Mesothelial cell of epicardium (in vitro differentiated cells): ENCODE data around the gene AUNIP. TPM values are rescaled to one million over a fixed set of nuclear protein-coding genes. Genes with fewer than 3 reads are reported as not detected.

Experiments
- DNase-seq, 2 experiments: peaks; one replicate each; pipeline ENCODE4 v3.0.0; 2021; ENCODE audit warnings: low spot score in 2 of 2; ENCODE audit not compliant: unreplicated experiment in 2 of 2
- H3K27ac Mint-ChIP-seq: 2 replicates; pipeline ENCODE4 v1.8.0; 2021; ENCODE audit warnings: mixed read lengths
- H3K27me3 Mint-ChIP-seq: 2 replicates; pipeline ENCODE4 v1.8.0; 2021; ENCODE audit warnings: low read depth, mixed read lengths
- H3K36me3 Mint-ChIP-seq: 2 replicates; pipeline ENCODE4 v1.8.0; 2021; ENCODE audit warnings: mixed read lengths
- H3K4me1 Mint-ChIP-seq: 2 replicates; pipeline ENCODE4 v1.8.0; 2021; ENCODE audit warnings: mixed read lengths
- H3K4me3 Mint-ChIP-seq: 2 replicates; pipeline ENCODE4 v1.8.0; 2021; ENCODE audit warnings: mild to moderate bottlenecking, moderate library complexity, mixed read lengths
- H3K9me3 Mint-ChIP-seq: 2 replicates; pipeline ENCODE4 v1.8.0; 2021; ENCODE audit warnings: mixed read lengths
- total RNA-seq: library from RNA; stranded (reverse); gene quantifications from 3 replicates; pipeline ENCODE4 v1.2.1, GENCODE V29; 2021
- TF ChIP-seq, protein P1 (sequence below): fragments of 200-600 bp; sonication (generic); IDR thresholded peaks from one replicate; pipeline ENCODE4 v1.5.0; 2021; ENCODE audit warnings: antibody characterized with exemption; ENCODE audit not compliant: unreplicated experiment

Gene AUNIP
- total RNA-seq, 1 donor from 2014 or later: 2.7 TPM

DNA sequence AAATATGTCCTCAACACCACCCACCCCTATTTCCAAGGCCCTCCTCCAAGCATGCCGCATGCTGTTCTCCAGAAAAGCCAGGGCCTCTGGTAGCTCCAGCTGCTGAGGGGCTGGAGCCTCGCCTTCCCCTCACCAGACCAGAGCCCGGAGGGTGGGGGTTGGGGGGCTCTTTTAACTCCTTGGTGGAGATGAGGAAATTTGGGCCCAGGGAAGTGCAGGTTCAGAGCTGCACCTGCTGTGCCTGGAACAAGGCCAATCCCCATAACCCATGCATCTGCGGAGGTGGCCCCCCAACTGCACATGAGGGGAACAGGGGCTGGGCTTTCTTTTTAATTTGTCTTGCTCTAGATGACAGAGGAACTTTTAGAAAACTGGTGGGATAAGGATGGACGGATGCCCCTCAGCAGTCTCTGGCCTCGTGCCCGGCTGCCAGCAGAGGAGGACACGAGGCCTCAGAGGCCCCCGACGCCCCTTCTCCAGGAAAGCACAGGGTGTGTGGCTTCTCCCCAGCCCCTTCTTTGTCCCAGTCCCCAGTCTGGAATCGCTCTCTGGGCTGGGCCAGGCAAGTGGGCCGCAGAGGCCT is 59.8 kb downstream of the AUNIP start:
- Mint-ChIP-seq H3K9me3 (no peaks in the 10 kb centered on the region), H3K36me3 (no peaks in the 10 kb centered on the region), H3K27ac (peak overlapping the region; percentile 50), H3K4me3 (peak overlapping the region; percentile 65), H3K27me3 (peaks cover 8% of the 10 kb centered on the region), H3K4me1 (peaks cover 25% of the 10 kb centered on the region)
- TF ChIP-seq, protein P1, sequence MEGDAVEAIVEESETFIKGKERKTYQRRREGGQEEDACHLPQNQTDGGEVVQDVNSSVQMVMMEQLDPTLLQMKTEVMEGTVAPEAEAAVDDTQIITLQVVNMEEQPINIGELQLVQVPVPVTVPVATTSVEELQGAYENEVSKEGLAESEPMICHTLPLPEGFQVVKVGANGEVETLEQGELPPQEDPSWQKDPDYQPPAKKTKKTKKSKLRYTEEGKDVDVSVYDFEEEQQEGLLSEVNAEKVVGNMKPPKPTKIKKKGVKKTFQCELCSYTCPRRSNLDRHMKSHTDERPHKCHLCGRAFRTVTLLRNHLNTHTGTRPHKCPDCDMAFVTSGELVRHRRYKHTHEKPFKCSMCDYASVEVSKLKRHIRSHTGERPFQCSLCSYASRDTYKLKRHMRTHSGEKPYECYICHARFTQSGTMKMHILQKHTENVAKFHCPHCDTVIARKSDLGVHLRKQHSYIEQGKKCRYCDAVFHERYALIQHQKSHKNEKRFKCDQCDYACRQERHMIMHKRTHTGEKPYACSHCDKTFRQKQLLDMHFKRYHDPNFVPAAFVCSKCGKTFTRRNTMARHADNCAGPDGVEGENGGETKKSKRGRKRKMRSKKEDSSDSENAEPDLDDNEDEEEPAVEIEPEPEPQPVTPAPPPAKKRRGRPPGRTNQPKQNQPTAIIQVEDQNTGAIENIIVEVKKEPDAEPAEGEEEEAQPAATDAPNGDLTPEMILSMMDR: no peak
- no peak for DNase-seq

DNA sequence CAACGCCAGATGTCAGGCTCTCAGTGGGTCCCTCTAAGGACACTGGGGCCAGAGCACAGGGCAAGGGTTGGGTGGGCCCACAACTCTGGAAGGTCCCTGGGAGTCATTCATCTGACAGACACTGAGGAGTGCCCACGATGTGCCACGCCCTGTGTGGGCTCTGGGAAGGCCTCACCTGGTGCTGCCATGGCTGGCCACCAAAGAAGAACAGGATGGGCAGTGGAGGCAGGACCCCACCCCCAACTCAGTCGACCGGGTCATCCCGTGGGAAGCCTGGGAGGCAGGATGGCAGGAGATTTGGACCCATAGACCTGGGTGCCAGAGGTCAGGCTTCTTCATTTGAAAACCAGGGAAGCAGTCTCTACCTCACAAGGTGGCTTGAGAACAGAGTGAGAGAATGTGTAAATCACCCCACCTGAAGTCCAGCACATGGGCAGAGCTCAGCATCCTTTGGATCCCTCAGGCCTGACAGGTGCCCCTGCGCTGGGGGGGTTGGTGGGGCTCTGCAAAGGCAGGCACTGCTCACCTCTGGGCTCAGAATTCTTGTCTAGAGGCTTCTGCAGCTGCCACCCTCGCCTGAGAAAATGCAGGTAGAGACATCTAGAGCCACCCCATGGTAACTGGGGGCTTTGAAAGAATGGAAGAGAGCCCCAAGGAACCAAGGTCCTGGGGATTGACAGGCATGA is 60.4 kb downstream of the AUNIP start:
- peaks cover 8% of the 10 kb centered on the region for H3K27me3 Mint-ChIP-seq
- TF ChIP-seq, protein P1: no peak
- peak overlapping the region; percentile 65 for H3K4me3 Mint-ChIP-seq
- no peak for DNase-seq
- H3K9me3 Mint-ChIP-seq: no peaks in the 10 kb centered on the region
- no peaks in the 10 kb centered on the region for H3K36me3 Mint-ChIP-seq
- no peak overlapping the region for H3K27ac Mint-ChIP-seq
- peaks cover 25% of the 10 kb centered on the region for H3K4me1 Mint-ChIP-seq

DNA sequence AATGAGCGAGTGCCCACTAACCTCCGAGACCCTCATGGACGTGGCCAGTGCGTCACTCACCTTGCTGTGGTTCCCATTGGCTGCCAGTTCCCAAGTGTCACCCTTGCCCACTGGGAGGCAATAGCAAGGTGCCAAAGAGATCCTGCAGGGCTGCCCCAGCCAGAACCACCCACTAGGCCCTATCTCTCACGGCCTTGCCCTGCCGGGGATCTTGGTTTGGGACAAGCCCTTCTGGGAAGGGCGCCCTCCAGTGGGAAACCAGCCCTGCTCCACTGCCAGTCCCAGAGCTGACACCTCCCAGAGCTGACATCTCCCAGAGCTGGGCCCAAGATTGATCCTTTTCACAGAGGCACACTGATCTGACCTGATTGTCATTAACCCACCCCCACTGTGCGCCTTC is 61.3 kb downstream of the AUNIP start:
- no peaks in the 10 kb centered on the region for H3K9me3 Mint-ChIP-seq
- no peak for DNase-seq
- H3K27ac Mint-ChIP-seq: no peak overlapping the region
- H3K36me3 Mint-ChIP-seq: no peaks in the 10 kb centered on the region
- H3K4me3 Mint-ChIP-seq: no peak overlapping the region
- peaks cover 23% of the 10 kb centered on the region for H3K4me1 Mint-ChIP-seq
- H3K27me3 Mint-ChIP-seq: peaks cover 8% of the 10 kb centered on the region
- TF ChIP-seq, protein P1: peak; percentile 15

DNA sequence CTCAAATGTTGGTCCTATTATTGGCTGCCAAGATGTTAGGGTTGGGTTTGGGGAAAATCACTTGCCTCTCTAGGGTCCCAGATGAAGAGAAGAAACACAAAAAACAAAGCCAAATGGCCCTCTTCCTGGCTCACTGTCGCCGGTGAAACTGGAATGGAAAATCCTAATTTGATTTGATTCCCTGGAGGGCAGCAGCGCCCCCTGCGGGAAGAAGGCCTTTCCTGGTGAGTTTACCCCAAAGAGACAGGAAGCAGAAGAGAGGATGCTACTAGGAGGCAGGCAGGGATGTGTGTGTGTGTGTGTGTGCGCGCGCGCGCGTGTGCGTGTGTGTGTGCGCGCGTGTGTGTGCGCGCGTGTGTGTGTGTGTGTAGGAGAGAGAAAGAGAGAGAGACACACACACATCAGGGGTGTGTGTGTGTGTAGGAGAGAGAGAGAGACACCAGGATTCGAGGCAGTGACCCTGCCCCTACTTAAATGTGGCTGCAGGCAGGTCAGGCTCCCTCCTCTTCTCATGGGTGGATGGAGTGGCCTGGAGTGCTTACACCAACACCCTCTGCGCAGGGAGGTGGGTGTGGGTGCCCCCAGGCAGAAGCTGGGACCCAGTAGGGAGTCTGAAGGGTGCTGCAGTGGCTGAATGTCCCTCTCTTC is 62.3 kb downstream of the AUNIP start:
- no peaks in the 10 kb centered on the region for H3K36me3 Mint-ChIP-seq
- H3K4me3 Mint-ChIP-seq: no peak overlapping the region
- peak; percentile 72 to 90 for DNase-seq
- H3K27ac Mint-ChIP-seq: no peak overlapping the region
- H3K9me3 Mint-ChIP-seq: no peaks in the 10 kb centered on the region
- H3K4me1 Mint-ChIP-seq: peaks cover 21% of the 10 kb centered on the region
- peaks cover 11% of the 10 kb centered on the region for H3K27me3 Mint-ChIP-seq
- TF ChIP-seq, protein P1: peak; percentile 70

DNA sequence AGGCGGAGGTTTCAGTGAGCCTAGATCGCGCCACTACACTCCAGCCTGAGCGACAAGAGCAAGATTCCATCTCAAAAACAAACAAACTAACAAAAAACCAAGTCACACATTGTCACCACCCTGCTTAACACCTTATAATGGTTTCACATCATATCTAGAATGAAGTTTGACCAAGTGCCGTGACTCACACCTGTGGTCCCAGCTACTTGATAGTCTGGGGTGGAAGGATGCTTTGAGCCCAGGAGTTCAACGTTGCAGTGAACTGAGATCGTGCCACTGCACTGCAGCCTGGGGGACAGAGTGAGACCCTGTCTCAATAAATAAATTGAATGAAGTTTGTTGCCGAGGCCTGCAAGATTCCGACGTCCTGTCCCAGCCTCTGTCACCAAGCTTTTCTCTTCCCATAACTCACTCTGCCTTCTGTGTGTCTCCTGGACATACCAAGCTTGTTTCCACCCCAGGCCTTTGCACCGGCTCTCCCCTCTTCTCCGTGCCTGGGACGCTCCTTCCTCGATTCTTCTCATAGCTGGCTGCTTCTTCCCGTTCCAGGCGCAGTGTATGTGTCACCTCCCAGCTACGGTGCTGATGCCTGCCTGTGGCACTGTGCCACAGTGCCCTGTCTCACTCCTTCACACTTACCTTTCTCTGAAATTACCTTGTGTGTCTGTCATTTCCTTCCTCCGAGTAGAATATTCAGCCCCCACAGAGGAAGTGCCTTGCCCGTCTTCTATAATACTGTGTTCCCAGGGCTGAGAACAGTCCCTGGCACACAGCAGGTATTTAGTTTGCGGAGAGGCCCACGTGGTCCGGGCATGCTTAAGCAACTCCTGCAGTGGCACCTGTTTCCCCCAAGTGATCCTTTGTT is 63.1 kb downstream of the AUNIP start:
- TF ChIP-seq, protein P1: no peak
- Mint-ChIP-seq H3K27me3 (peaks cover 14% of the 10 kb centered on the region), H3K36me3 (no peaks in the 10 kb centered on the region), H3K4me3 (no peak overlapping the region), H3K9me3 (no peaks in the 10 kb centered on the region), H3K4me1 (peaks cover 21% of the 10 kb centered on the region), H3K27ac (no peak overlapping the region)
- DNase-seq: no peak
